ENCODE results near the gene ULBP2.

DNA sequence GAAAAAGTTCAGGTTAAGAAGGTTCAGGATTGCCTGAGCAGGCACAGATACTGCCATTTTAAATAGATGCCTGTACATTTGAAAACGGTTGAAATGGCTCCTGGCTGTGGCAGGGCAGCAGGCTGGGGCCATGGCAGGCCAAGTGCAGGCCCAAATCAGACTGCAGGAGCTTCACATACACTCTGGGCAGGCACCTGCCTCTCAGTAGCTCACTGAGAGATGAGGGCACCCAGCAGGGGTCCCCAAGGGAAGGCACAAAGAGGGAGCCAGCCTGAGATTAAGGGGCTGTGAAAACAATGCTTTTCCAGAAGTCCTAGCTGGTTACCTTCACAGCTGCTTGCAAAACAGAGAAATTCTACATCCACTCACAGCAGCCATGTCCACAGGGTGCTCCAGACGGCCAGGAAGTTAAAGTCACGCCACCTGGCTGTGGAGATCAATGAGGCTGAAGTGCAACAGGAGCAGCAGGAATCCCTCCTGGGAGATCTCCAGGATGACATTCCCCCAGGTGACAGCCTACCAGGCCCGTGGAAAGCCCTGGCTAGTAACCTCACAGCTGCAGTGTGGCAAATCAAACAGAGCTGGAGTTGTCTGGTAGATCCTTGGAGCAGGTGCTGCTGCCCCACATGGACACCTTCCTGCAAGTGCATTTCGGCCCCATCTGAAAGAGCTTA lies 37.7 kb upstream of the ULBP2 start:
- TF ChIP-seq POLR2A (IDR thresholded peaks at IDR 0.05), result no peak
- TF ChIP-seq, protein P1, sequence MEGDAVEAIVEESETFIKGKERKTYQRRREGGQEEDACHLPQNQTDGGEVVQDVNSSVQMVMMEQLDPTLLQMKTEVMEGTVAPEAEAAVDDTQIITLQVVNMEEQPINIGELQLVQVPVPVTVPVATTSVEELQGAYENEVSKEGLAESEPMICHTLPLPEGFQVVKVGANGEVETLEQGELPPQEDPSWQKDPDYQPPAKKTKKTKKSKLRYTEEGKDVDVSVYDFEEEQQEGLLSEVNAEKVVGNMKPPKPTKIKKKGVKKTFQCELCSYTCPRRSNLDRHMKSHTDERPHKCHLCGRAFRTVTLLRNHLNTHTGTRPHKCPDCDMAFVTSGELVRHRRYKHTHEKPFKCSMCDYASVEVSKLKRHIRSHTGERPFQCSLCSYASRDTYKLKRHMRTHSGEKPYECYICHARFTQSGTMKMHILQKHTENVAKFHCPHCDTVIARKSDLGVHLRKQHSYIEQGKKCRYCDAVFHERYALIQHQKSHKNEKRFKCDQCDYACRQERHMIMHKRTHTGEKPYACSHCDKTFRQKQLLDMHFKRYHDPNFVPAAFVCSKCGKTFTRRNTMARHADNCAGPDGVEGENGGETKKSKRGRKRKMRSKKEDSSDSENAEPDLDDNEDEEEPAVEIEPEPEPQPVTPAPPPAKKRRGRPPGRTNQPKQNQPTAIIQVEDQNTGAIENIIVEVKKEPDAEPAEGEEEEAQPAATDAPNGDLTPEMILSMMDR (IDR thresholded peaks at IDR 0.05), result no peak
